ENCODE measurements around the gene NFAT5.
"Not testable (repeated sequence)": the region's sequence is repeated elsewhere in the genome, so short reads cannot be mapped to it uniquely, and the experiment has no call there.

The NFAT5 gene

GRCh38 chr16:69555867-69556266 is 9.9 kb upstream of the NFAT5 start:
- no peak for DNase-seq

GRCh38 chr16:69559164-69559563 is 6.6 kb upstream of the NFAT5 start:
- DNase-seq: no peak

GRCh38 chr16:69561367-69561766 is 4.4 kb upstream of the NFAT5 start:
- DNase-seq: not testable (repeated sequence)

- DNase-seq: no peak
Measured at GRCh38 chr16:69561901-69562300, 3.9 kb upstream of the NFAT5 start.

GRCh38 chr16:69562813-69563212 is 3.0 kb upstream of the NFAT5 start:
- no peak for DNase-seq

- peak in 4 of 5 experiments; percentile 13 to 88 (median 46) for DNase-seq
Measured at GRCh38 chr16:69563605-69564580, 1.9 kb upstream of the NFAT5 start.

- peak in 2 of 5 experiments; percentile 3 to 35 for DNase-seq
Measured at GRCh38 chr16:69564845-69565670, 708 bp upstream of the NFAT5 start.

GRCh38 chr16:69566240-69566980 is 644 bp downstream of the NFAT5 start:
- DNase-seq: peak in 3 of 5 experiments; percentile 9 to 17 (median 10)

- DNase-seq: peak in 2 of 5 experiments; percentile 13 to 40
Measured at GRCh38 chr16:69566981-69567680, 1.4 kb downstream of the NFAT5 start.

GRCh38 chr16:69568676-69569075 is 2.9 kb downstream of the NFAT5 start:
- DNase-seq: no peak

- not testable (repeated sequence) for DNase-seq
Measured at GRCh38 chr16:69578771-69579170, 13.0 kb downstream of the NFAT5 start.

- no peak for DNase-seq
Measured at GRCh38 chr16:69579783-69580481, 14.2 kb downstream of the NFAT5 start.

GRCh38 chr16:69581297-69581696 is 15.5 kb downstream of the NFAT5 start:
- DNase-seq: no peak

GRCh38 chr16:69584493-69584892 is 18.7 kb downstream of the NFAT5 start:
- not testable (repeated sequence) for DNase-seq

- no peak for DNase-seq
Measured at GRCh38 chr16:69589434-69590269, 23.9 kb downstream of the NFAT5 start.

- DNase-seq: no peak
Measured at GRCh38 chr16:69590590-69590989, 24.8 kb downstream of the NFAT5 start.

GRCh38 chr16:69593751-69594255 is 28.0 kb downstream of the NFAT5 start:
- DNase-seq: no peak

GRCh38 chr16:69595127-69596036 is 29.6 kb downstream of the NFAT5 start:
- DNase-seq: no peak

- no peak for DNase-seq
Measured at GRCh38 chr16:69596801-69597200, 31.0 kb downstream of the NFAT5 start.

All from T-helper 2 cell (primary cell).